ENCODE data around the gene ALKBH4.
A peak's percentile ranks its signal among the peaks of the same experiment; 100 is the strongest.
"Not testable (repeated sequence)": the region's sequence is repeated elsewhere in the genome, so short reads cannot be mapped to it uniquely, and the experiment has no call there.

The ALKBH4 gene

GRCh38 chr7:102464577-102465280 lies at the start of gene ALKBH4, which contains the start of gene LRWD1:
Gene ALKBH4, minus strand, starts transcription at chr7:102464863. Its CDS starts 27 bp downstream, at chr7:102464836.
Gene LRWD1, plus strand, starts transcription at chr7:102464984. Its CDS starts 97 bp downstream, at chr7:102465081.
- in situ Hi-C loops (cut with HindIII; ENCODE audit: low pct_ligation_motif_present, low sequenced_read_pairs) = no loop called here
- TF ChIP-seq, protein P1, sequence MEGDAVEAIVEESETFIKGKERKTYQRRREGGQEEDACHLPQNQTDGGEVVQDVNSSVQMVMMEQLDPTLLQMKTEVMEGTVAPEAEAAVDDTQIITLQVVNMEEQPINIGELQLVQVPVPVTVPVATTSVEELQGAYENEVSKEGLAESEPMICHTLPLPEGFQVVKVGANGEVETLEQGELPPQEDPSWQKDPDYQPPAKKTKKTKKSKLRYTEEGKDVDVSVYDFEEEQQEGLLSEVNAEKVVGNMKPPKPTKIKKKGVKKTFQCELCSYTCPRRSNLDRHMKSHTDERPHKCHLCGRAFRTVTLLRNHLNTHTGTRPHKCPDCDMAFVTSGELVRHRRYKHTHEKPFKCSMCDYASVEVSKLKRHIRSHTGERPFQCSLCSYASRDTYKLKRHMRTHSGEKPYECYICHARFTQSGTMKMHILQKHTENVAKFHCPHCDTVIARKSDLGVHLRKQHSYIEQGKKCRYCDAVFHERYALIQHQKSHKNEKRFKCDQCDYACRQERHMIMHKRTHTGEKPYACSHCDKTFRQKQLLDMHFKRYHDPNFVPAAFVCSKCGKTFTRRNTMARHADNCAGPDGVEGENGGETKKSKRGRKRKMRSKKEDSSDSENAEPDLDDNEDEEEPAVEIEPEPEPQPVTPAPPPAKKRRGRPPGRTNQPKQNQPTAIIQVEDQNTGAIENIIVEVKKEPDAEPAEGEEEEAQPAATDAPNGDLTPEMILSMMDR (IDR thresholded peaks at IDR 0.05; ENCODE audit: low read depth, low read length, missing control alignments) = no peak
- peak within 1 kb of the TSS; percentile 69 for H3K27ac ChIP-seq
- peak; percentile 81 for DNase-seq
- H3K4me3 ChIP-seq (ENCODE audit: low read depth, low read length) = peak within 1 kb of the TSS; percentile 100
- no peaks in the 10 kb centered on the region for H3K27me3 ChIP-seq (replicated peaks)
- peaks cover 12% of the 10 kb centered on the region for H3K36me3 ChIP-seq (replicated peaks)

DNA sequence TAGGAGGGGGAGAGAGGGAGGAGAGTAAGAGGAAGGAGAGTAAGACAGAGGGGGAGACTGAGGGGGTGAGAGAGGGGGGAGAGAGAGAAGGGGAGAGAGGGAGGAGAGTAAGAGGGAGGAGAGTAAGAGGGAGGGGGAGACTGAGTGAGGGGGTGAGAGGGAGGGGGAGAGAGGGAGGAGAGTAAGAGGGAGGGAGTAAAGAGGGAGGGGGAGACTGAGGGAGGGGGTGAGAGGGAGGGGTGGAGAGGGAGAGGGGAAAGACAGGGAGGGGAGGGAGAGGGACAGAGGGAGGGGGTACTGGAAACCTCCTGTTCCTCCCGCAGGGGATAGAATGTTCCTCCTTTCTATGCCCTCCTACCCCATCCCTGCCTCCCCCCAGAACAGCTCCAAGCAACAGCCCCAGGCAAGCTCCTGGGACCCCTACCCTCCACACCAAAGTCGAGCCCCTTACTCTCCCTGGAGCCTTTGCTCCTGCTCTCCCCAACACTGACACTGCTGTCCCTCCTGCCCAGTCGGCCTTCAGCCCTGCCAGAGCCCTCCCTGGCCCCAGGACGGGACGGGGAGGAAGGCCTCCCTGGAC lies 48.1 kb upstream of the ALKBH4 start:
- DNase-seq; H3K27me3 ChIP-seq (replicated peaks); H3K36me3 ChIP-seq (replicated peaks); H3K27ac ChIP-seq; in situ Hi-C loops (cut with HindIII; ENCODE audit: low pct_ligation_motif_present, low sequenced_read_pairs): not testable (repeated sequence)
- peak overlapping the region; percentile 24 for H3K4me3 ChIP-seq (ENCODE audit: low read depth, low read length)

DNA sequence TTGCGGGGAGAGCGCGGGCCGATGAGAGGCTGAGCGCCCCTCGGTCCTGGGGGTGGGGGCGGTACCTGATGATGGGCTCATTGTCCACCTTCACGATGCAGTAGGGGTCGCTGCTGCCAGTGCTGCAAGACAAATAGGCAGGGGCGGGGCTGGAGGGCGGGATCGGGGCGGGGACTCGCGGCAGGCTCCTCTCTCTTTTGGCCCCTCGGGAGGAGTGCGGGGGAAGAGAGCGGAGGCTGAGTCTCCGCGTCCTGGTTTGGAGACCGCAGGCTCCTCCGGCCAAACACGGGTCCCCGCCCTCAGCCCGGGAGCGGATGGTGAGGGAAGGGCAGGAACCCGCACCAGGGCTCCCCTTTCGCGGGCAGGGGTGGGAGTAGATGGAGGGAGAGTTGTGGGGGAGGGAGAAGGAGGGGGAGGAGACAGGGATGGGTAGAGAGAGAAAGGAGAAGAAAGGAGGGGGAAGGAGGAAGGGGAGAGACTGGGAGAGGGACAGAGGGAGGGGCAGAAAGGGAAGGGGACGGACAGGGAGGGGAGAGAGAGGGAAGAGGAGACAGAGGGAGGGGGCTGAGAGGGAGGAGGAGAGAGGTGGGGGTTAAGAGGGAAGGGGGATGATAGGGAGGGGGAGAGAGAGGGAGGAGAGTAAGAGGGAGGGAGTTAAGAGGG lies 47.3 kb upstream of the ALKBH4 start:
- DNase-seq; in situ Hi-C loops (cut with HindIII; ENCODE audit: low pct_ligation_motif_present, low sequenced_read_pairs); H3K36me3 ChIP-seq (replicated peaks); H3K27me3 ChIP-seq (replicated peaks); H3K27ac ChIP-seq; H3K4me3 ChIP-seq (ENCODE audit: low read depth, low read length): not testable (repeated sequence)

GRCh38 chr7:102510575-102510974 lies 45.9 kb upstream of the ALKBH4 start:
- in situ Hi-C loops (cut with HindIII; ENCODE audit: low pct_ligation_motif_present, low sequenced_read_pairs); H3K4me3 ChIP-seq (ENCODE audit: low read depth, low read length); DNase-seq; H3K36me3 ChIP-seq (replicated peaks); H3K27ac ChIP-seq; H3K27me3 ChIP-seq (replicated peaks): not testable (repeated sequence)

GRCh38 chr7:102507410-102508088 lies 42.9 kb upstream of the ALKBH4 start:
- in situ Hi-C loops (cut with HindIII; ENCODE audit: low pct_ligation_motif_present, low sequenced_read_pairs); H3K27ac ChIP-seq; H3K4me3 ChIP-seq (ENCODE audit: low read depth, low read length); H3K27me3 ChIP-seq (replicated peaks); H3K36me3 ChIP-seq (replicated peaks); DNase-seq: not testable (repeated sequence)

DNA sequence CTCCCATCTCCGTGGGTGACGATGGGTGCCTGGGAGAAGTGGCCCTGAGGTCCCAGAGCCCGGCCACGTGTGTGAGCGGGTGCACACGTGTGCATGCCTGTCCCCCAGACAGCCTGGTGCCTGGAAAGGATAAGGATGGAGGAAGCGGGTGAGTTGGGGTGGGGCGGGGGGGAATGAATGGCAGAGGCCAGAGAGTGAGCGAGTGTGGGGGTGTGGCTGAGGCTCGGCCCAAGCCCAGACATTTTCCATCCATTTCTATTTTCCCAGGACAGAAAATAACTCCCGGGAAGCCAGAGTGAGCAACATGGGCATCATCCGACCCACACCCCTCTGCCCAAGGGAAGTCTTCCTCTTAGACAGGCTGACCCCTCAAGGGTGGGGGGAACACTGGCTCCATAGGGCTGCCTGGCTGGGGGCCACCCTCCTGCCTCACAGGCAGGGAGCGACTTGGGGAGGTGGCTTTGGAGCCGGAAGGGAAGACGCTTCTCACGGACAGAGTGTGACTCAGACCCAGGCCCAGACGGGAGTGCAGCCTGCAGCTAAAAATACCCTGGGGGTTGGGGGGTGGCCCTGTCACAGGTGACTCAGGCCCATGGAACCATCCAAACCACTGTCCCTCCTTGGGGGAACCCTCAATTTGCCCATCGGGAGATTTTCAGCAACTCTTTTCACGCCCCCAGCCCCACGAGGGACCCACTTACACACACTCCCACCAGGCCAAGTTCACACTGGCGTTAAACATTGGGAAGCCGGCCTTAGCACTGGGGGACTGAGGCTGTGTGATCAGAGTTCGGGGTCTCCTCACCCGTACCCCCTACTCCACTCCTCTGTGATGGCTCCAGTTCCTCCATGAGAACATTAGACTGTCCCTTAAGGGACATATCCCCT lies 40.9 kb upstream of the ALKBH4 start:
- peak; percentile 20 for DNase-seq
- H3K36me3 ChIP-seq (replicated peaks); in situ Hi-C loops (cut with HindIII; ENCODE audit: low pct_ligation_motif_present, low sequenced_read_pairs); H3K4me3 ChIP-seq (ENCODE audit: low read depth, low read length); H3K27me3 ChIP-seq (replicated peaks); H3K27ac ChIP-seq: not testable (repeated sequence)

DNA sequence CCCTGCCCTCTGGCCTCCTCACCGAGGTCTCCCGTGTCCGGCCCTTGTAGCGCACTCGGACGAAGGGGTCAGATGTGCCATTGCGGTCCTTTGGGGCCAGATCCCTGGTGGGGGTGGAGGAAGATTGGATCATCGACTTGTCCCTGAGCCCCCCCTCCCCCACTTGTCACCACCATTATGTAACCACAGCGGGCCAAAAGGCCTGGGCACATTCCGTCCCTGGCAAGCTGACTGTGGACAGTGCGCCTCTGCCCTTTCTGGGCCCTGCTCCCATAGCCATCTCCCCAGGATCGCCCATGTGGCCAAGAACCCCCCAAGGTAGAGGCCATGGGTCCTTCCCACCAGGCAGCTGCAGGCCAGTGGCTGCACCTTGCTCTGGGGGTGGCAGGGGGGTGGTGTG lies 38.5 kb upstream of the ALKBH4 start:
- H3K27ac ChIP-seq; H3K36me3 ChIP-seq (replicated peaks); H3K4me3 ChIP-seq (ENCODE audit: low read depth, low read length); H3K27me3 ChIP-seq (replicated peaks); in situ Hi-C loops (cut with HindIII; ENCODE audit: low pct_ligation_motif_present, low sequenced_read_pairs); DNase-seq: not testable (repeated sequence)

DNA sequence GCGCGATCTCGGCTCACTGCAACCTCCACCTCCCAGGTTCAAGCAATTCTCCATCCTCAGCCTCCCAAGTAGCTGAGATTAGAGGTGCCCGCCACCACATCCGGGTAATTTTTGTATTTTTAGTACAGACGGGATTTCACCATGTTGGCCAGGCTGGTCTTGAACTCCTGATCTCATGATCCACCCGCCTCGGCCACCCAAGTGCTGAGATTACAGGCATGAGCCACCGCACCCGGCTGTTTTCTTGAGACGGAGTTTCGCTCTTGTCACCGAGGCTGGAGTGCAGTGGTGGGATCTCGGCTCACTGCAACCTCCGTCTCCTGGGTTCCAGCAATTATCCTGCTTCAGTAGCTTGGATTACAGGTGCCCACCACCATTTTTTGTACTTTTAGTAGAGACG lies 33.7 kb upstream of the ALKBH4 start:
- H3K27ac ChIP-seq; H3K4me3 ChIP-seq (ENCODE audit: low read depth, low read length); in situ Hi-C loops (cut with HindIII; ENCODE audit: low pct_ligation_motif_present, low sequenced_read_pairs); DNase-seq; H3K27me3 ChIP-seq (replicated peaks); H3K36me3 ChIP-seq (replicated peaks): not testable (repeated sequence)

DNA sequence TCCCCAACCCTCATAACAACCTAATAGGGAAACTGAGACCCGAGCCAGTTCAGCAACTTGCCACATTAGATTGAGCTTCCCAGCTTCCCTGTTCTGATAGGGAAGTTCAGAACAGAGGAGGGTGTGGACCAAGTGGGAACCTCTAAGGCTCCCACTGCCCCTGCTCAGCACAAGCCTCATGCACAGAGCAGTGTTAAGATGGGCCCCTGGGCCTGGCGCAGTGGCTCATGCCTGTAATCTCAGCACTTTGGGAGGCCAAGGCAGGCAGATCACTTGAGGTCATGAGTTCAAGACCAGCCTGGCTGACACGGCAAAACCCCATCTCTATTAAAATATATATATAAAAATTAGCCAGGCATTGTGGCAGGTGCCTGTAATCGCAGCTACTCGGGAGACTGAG lies 32.6 kb upstream of the ALKBH4 start:
- H3K27me3 ChIP-seq (replicated peaks); H3K27ac ChIP-seq; H3K36me3 ChIP-seq (replicated peaks); H3K4me3 ChIP-seq (ENCODE audit: low read depth, low read length); in situ Hi-C loops (cut with HindIII; ENCODE audit: low pct_ligation_motif_present, low sequenced_read_pairs); DNase-seq: not testable (repeated sequence)

- H3K27ac ChIP-seq; H3K36me3 ChIP-seq (replicated peaks); H3K4me3 ChIP-seq (ENCODE audit: low read depth, low read length); DNase-seq; in situ Hi-C loops (cut with HindIII; ENCODE audit: low pct_ligation_motif_present, low sequenced_read_pairs); H3K27me3 ChIP-seq (replicated peaks): not testable (repeated sequence)
These were observed 32.2 kb upstream of the ALKBH4 start for GRCh38 chr7:102496861-102497260.

DNA sequence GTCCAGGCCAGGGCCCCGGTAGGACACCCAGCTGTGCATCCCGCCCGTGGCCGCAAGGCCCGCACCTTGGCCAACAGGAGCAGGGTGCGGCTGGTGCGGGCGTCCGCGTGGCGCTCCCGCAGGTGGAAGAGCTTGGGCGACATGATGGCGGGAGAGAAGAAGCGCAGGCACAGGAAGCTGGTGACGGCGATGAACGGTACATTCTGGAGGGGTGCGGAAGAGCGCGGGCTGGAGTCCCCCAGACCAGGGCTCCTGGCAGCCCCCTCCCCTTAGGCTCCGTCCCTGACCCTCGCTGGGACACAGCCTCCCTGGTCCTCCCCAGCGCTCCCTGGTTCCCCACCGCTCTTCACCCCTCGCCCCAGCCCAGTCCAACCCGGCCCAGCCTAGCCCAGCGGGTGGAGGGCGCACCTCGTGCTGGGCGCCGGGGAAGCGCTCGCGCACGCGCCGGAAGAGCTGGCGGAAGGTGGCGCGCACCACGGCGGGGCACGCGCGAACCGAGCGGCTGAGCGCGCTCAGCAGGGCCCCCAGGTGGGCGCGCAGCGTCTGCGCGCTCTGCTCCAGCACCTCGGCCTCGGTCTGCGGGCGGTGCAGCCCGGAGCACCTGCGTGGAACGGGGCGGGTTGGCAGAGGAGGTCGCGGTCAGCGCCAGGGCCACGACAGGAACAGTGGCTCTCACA lies 29.9 kb upstream of the ALKBH4 start:
- in situ Hi-C loops (cut with HindIII; ENCODE audit: low pct_ligation_motif_present, low sequenced_read_pairs); H3K27me3 ChIP-seq (replicated peaks); H3K4me3 ChIP-seq (ENCODE audit: low read depth, low read length); DNase-seq; H3K36me3 ChIP-seq (replicated peaks); H3K27ac ChIP-seq: not testable (repeated sequence)

DNA sequence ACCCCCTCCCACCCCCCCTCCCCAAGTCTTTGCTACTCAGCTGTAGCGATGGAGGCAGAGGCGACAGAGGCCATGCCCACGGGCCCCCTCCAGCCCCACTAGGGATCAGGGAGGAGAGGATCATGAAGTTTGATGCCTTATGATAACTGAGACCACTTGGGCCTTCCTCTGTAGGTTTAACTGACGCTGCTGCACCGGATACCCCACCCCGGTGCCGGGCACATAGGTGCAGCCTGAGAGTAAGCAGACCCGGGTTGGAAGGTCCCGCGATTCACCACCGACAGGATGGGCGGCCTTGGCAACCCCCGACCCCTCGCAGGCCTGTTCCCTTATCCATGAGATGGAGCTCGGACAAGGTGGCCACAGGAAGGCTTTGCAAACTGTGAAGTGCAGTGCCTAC lies 29.4 kb upstream of the ALKBH4 start:
- DNase-seq; H3K27ac ChIP-seq; in situ Hi-C loops (cut with HindIII; ENCODE audit: low pct_ligation_motif_present, low sequenced_read_pairs); H3K27me3 ChIP-seq (replicated peaks); H3K36me3 ChIP-seq (replicated peaks); H3K4me3 ChIP-seq (ENCODE audit: low read depth, low read length): not testable (repeated sequence)

Data from brain microvascular endothelial cell (primary cell).